Spinal cord (tissue), 10 donors: ENCODE data around the gene OVCH2. TPM values are rescaled to one million over a fixed set of nuclear protein-coding genes. Genes with fewer than 3 reads are reported as not detected.

ENCODE experiments used
- DNase-seq, 6 donors: peaks; one replicate each; pipeline versions ENCODE4 v3.0.0 to v3.0.0-alpha.2; 2013 to 2015; ENCODE audit warnings: low spot score in 6 of 6, low read depth in 4 of 6
- H3K27ac ChIP-seq: one replicate; pipeline ENCODE4 v1.5.1; 2013; ENCODE audit warnings: low read depth, low read length, control low read depth
- H3K27me3 ChIP-seq: one replicate; pipeline ENCODE4 v1.6.1; 2013; ENCODE audit warnings: low read length; ENCODE audit not compliant: control insufficient read depth, insufficient read depth
- H3K36me3 ChIP-seq: one replicate; pipeline ENCODE4 v1.6.1; 2013; ENCODE audit warnings: low read length; ENCODE audit not compliant: control insufficient read depth, insufficient read depth
- H3K4me1 ChIP-seq: one replicate; pipeline ENCODE4 v1.6.1; 2013; ENCODE audit warnings: low read length; ENCODE audit not compliant: control insufficient read depth, insufficient read depth
- H3K4me3 ChIP-seq: one replicate; pipeline ENCODE4 v1.5.1; 2013; ENCODE audit warnings: low read depth, low read length, control low read depth
- H3K9me3 ChIP-seq: one replicate; pipeline ENCODE4 v1.6.1; 2013; ENCODE audit warnings: low read length; ENCODE audit not compliant: control insufficient read depth, insufficient read depth
- WGBS: methylation state at CpG from one replicate; pipeline ENCODE4 v1.1.5; 2013; ENCODE audit warnings: missing lambda C conversion rate; ENCODE audit not compliant: insufficient coverage; 5-methylcytosine and 5-hydroxymethylcytosine counted together
- polyA plus RNA-seq, 2 donors: library from polyadenylated mRNA; unstranded; fragments of 120-200 nt; gene quantifications; one replicate each; pipeline ENCODE4 v1.2.1, GENCODE V29; 2013; ENCODE audit not compliant: insufficient read length in 2 of 2
- total RNA-seq, 2 donors: library from RNA; depleted of rRNA in 1 of 2; stranded (reverse); fragments of 120-200 nt in 1 of 2; fragments of >200 nt in 1 of 2; gene quantifications; one replicate each; pipeline versions ENCODE4 v1.2.3 to v1.2.4, GENCODE V29; 2013 to 2014
- donor health status: healthy.

Gene OVCH2
- total and polyA plus RNA-seq, 4 donors, result 0.08 TPM; not detected in 3

- DNase-seq, result no peak
- Histone ChIP-seq H3K9me3 (no peaks in the 10 kb centered on the region), H3K27me3 (peaks cover 8% of the 10 kb centered on the region), H3K4me3 (no peak overlapping the region), H3K4me1 (peaks cover 2% of the 10 kb centered on the region), H3K27ac (no peak overlapping the region), H3K36me3 (no peaks in the 10 kb centered on the region)
- 55% methylated on average over 2 of the region's 6 CpGs for WGBS
Observed at GRCh38 chr11:7690648-7691047, 15.6 kb downstream of the OVCH2 start.

GRCh38 chr11:7689239-7689638 is 17.0 kb downstream of the OVCH2 start:
- H3K4me3 ChIP-seq, result no peak overlapping the region
- no peaks in the 10 kb centered on the region for H3K4me1 ChIP-seq
- DNase-seq, result no peak
- WGBS, result 57% methylated on average over 2 of the region's 4 CpGs
- H3K27ac ChIP-seq, result no peak overlapping the region
- H3K27me3 ChIP-seq, result peaks cover 7% of the 10 kb centered on the region
- H3K36me3 ChIP-seq, result no peaks in the 10 kb centered on the region
- H3K9me3 ChIP-seq, result no peaks in the 10 kb centered on the region

- peak in 2 of 6 donors; percentile 73 to 85 for DNase-seq
Observed at GRCh38 chr11:7688238-7688826, 17.9 kb downstream of the OVCH2 start.

GRCh38 chr11:7687386-7687785 is 18.9 kb downstream of the OVCH2 start:
- DNase-seq, result no peak
- H3K9me3 ChIP-seq, result no peaks in the 10 kb centered on the region
- no CpG with 5 or more reads among the region's 1 CpG for WGBS
- H3K27ac ChIP-seq, result no peak overlapping the region
- no peaks in the 10 kb centered on the region for H3K4me1 ChIP-seq
- no peaks in the 10 kb centered on the region for H3K27me3 ChIP-seq
- H3K36me3 ChIP-seq, result no peaks in the 10 kb centered on the region
- H3K4me3 ChIP-seq, result no peak overlapping the region

More at GRCh38 chr11:7688238-7688826, 17.9 kb downstream of the OVCH2 start:
- Histone ChIP-seq H3K4me3 (no peak overlapping the region), H3K36me3 (no peaks in the 10 kb centered on the region), H3K4me1 (no peaks in the 10 kb centered on the region), H3K27me3 (no peaks in the 10 kb centered on the region), H3K27ac (no peak overlapping the region), H3K9me3 (no peaks in the 10 kb centered on the region)
- WGBS, result no CpG with 5 or more reads among the region's 4 CpGs

- no peak for DNase-seq
- no CpG with 5 or more reads among the region's 4 CpGs for WGBS
- no peaks in the 10 kb centered on the region for H3K9me3 ChIP-seq
- no peaks in the 10 kb centered on the region for H3K4me1 ChIP-seq
- no peak overlapping the region for H3K4me3 ChIP-seq
- no peaks in the 10 kb centered on the region for H3K27me3 ChIP-seq
- no peak overlapping the region for H3K27ac ChIP-seq
- no peaks in the 10 kb centered on the region for H3K36me3 ChIP-seq
Observed at GRCh38 chr11:7686761-7687160, 19.5 kb downstream of the OVCH2 start.

- 94% methylated on average over 2 of the region's 2 CpGs for WGBS
- Histone ChIP-seq H3K4me3 (no peak overlapping the region), H3K27ac (no peak overlapping the region), H3K4me1 (no peaks in the 10 kb centered on the region), H3K9me3 (no peaks in the 10 kb centered on the region), H3K27me3 (no peaks in the 10 kb centered on the region), H3K36me3 (no peaks in the 10 kb centered on the region)
- DNase-seq, result no peak
Observed at GRCh38 chr11:7683571-7683970, 22.7 kb downstream of the OVCH2 start.

- H3K36me3 ChIP-seq, result no peaks in the 10 kb centered on the region
- WGBS, result 40% methylated on average over 3 of the region's 4 CpGs
- no peaks in the 10 kb centered on the region for H3K9me3 ChIP-seq
- peaks cover 12% of the 10 kb centered on the region for H3K4me1 ChIP-seq
- no peak overlapping the region for H3K4me3 ChIP-seq
- DNase-seq, result peak in 2 of 6 donors; percentile 18 to 38
- H3K27ac ChIP-seq, result no peak overlapping the region
- H3K27me3 ChIP-seq, result peaks cover 22% of the 10 kb centered on the region
Observed at GRCh38 chr11:7677796-7678201, 28.5 kb downstream of the OVCH2 start.

GRCh38 chr11:7677071-7677470 is 29.2 kb downstream of the OVCH2 start:
- Histone ChIP-seq H3K9me3 (no peaks in the 10 kb centered on the region), H3K27me3 (peaks cover 25% of the 10 kb centered on the region)
- WGBS, result no CpG with 5 or more reads among the region's 5 CpGs

GRCh38 chr11:7675631-7676030 is 30.6 kb downstream of the OVCH2 start:
- no CpG with 5 or more reads among the region's 3 CpGs for WGBS
- H3K27me3 ChIP-seq, result peaks cover 25% of the 10 kb centered on the region

More at GRCh38 chr11:7677071-7677470, 29.2 kb downstream of the OVCH2 start:
- Histone ChIP-seq H3K4me3 (no peak overlapping the region), H3K4me1 (peaks cover 19% of the 10 kb centered on the region), H3K27ac (peak overlapping the region; percentile 37), H3K36me3 (no peaks in the 10 kb centered on the region)
- no peak for DNase-seq

GRCh38 chr11:7673724-7674434 is 32.4 kb downstream of the OVCH2 start:
- Histone ChIP-seq H3K36me3 (no peaks in the 10 kb centered on the region), H3K4me3 (peak overlapping the region; percentile 37), H3K27me3 (peaks cover 25% of the 10 kb centered on the region), H3K9me3 (no peaks in the 10 kb centered on the region), H3K27ac (peak overlapping the region; percentile 52), H3K4me1 (peaks cover 34% of the 10 kb centered on the region)
- DNase-seq, result peak in 2 of 6 donors; percentile 63 to 70
- WGBS, result 1% methylated on average over 67 of the region's 72 CpGs

More at GRCh38 chr11:7675631-7676030, 30.6 kb downstream of the OVCH2 start:
- Histone ChIP-seq H3K4me1 (peaks cover 28% of the 10 kb centered on the region), H3K36me3 (no peaks in the 10 kb centered on the region), H3K27ac (no peak overlapping the region), H3K9me3 (no peaks in the 10 kb centered on the region), H3K4me3 (no peak overlapping the region)
- no peak for DNase-seq
